ENCODE results near the gene CRCP.
"Not testable (repeated sequence)": the region's sequence is repeated elsewhere in the genome, so short reads cannot be mapped to it uniquely, and the experiment has no call there.

GRCh38 chr7:66102168-66102567 lies 12.5 kb upstream of the CRCP start:
- TF ChIP-seq CTCF, POLR2A (IDR thresholded peaks at IDR 0.05): not testable (repeated sequence)
